HepG2 (cell line): Measurements from ENCODE around the gene SAE1. TPM values are rescaled to one million over a fixed set of nuclear protein-coding genes. Genes with fewer than 3 reads are reported as not detected.

Source experiments
- ATAC-seq: fragments of 200-7000 bp; cut with Tn5 transposase; 3 replicates; pipeline ENCODE4 v1.9.1; 2020; ENCODE audit warnings: mild to moderate bottlenecking, moderate library complexity
- BruUV-seq: library from RNA; stranded (reverse); fragments of 400-500 nt; replicated peaks from 2 replicates; lab custom pipeline; 2021; lab: Mats Ljungman, UMichigan
- CTCF ChIA-PET: fragments of 300-600 bp; formaldehyde crosslinking; extraction: SDS; loops from one replicate; lab custom pipeline; 2021; ENCODE audit warnings: low total read pairs, inconsistent platforms, low intra/inter-chr PET ratio; lab: Yijun Ruan, JAX
- POLR2A ChIA-PET: fragments of 350-600 bp; sonication (Branson Sonifier 250); formaldehyde crosslinking; loops from one replicate; lab custom pipeline; 2020; ENCODE audit warnings: antibody characterized with exemption, inconsistent platforms; lab: Yijun Ruan, JAX
- DNase-seq: peaks from one replicate; pipeline ENCODE4 v3.0.0-alpha.2; 2015; ENCODE audit warnings: low spot score
- FAIRE-seq: peaks from 3 replicates; lab custom pipeline; 2011; peaks lifted over from hg19 to GRCh38; lab: Jason Lieb, UNC
- H2AFZ ChIP-seq: one replicate; pipeline ENCODE4 v1.6.1; 2011; ENCODE audit warnings: low read length, inconsistent platforms
- H3K27ac ChIP-seq: fragments of 300-600 bp; 3 replicates; pipeline ENCODE4 v1.8.0; 2011; ENCODE audit warnings: mixed run types, mild to moderate bottlenecking, mixed read lengths, low read length, inconsistent platforms; ENCODE audit not compliant: insufficient read depth; ENCODE audit errors: extremely low read length
- H3K27me3 ChIP-seq, 2 experiments: fragments of 200-600 bp in 1 of 2; 2 replicates in 1 of 2; 3 replicates in 1 of 2; pipeline versions ENCODE4 v1.6.0 to v1.8.0; 2011; ENCODE audit warnings: low read length in 2 of 2, mild to moderate bottlenecking in 2 of 2, moderate library complexity in 2 of 2, inconsistent platforms in 1 of 2; ENCODE audit not compliant: insufficient read depth in 2 of 2, control insufficient read depth in 1 of 2
- H3K36me3 ChIP-seq, 2 experiments: fragments of 200-600 bp in 1 of 2; replicated peaks in 1 of 2; 2 replicates in 1 of 2; 3 replicates in 1 of 2; pipeline versions ENCODE4 v1.5.1 to v1.8.0; 2011; ENCODE audit warnings: low read length in 2 of 2, inconsistent platforms in 1 of 2; ENCODE audit not compliant: insufficient read depth in 2 of 2, control insufficient read depth in 1 of 2
- H3K4me1 ChIP-seq: 2 replicates; pipeline ENCODE4 v1.5.1; 2012; ENCODE audit warnings: low read length, inconsistent platforms; ENCODE audit not compliant: insufficient read depth
- H3K4me2 ChIP-seq: 2 replicates; pipeline ENCODE4 v1.6.0; 2011; ENCODE audit warnings: low read depth, low read length, inconsistent platforms
- H3K4me3 ChIP-seq, 3 experiments: fragments of 200-600 bp in 1 of 3; sonication (generic), shearing (Covaris generic) in 1 of 3; replicated peaks in 1 of 3; 2 replicates each; pipeline ENCODE4 v1.5.1; 2011 to 2016; ENCODE audit warnings: low read length in 3 of 3, inconsistent platforms in 2 of 3, low read depth in 2 of 3, mild to moderate bottlenecking in 2 of 3, control low read depth in 1 of 3, mixed read lengths in 1 of 3; ENCODE audit not compliant: insufficient read depth in 1 of 3
- H3K79me2 ChIP-seq: one replicate; pipeline ENCODE4 v1.6.1; 2011; ENCODE audit warnings: low read length, inconsistent platforms; ENCODE audit not compliant: insufficient read depth
- H3K9ac ChIP-seq: 2 replicates; pipeline ENCODE4 v1.6.0; 2011; ENCODE audit warnings: mild to moderate bottlenecking, low read depth, low read length, inconsistent platforms; ENCODE audit not compliant: insufficient read depth
- H3K9me3 ChIP-seq: 2 replicates; pipeline ENCODE4 v1.5.1; 2012; ENCODE audit warnings: mild to moderate bottlenecking, low read length
- H4K20me1 ChIP-seq: 2 replicates; pipeline ENCODE4 v1.6.0; 2011; ENCODE audit warnings: inconsistent platforms, mild to moderate bottlenecking, low read length, moderate library complexity; ENCODE audit not compliant: insufficient read depth
- ADNP ChIP-seq: sonication (generic); formaldehyde crosslinking; IDR thresholded peaks from 2 replicates; pipeline ENCODE4 v1.4.0; 2020; ENCODE audit warnings: missing genetic modification reagents
- FOXA1 ChIP-seq, 2 experiments: fragments of 450-650 bp in 1 of 2; sonication (generic) in 1 of 2; formaldehyde crosslinking in 1 of 2; IDR thresholded peaks; 2 replicates each; pipeline versions ENCODE4 v1.4.0 to v1.6.1; 2016 to 2020; ENCODE audit warnings: missing genetic modification reagents in 1 of 2
- FOXP1 ChIP-seq, 2 experiments: fragments of 450-650 bp in 1 of 2; IDR thresholded peaks; 2 replicates each; pipeline ENCODE4 v1.6.1; 2017 to 2018; ENCODE audit warnings: antibody characterized with exemption in 1 of 2
- HDAC2 ChIP-seq: sonication (generic); formaldehyde crosslinking; IDR thresholded peaks from 2 replicates; pipeline ENCODE4 v1.4.0; 2020; ENCODE audit warnings: missing genetic modification reagents
- MAFG ChIP-seq: sonication (generic); formaldehyde crosslinking; IDR thresholded peaks from 2 replicates; pipeline ENCODE4 v1.5.1; 2020; ENCODE audit warnings: mild to moderate bottlenecking, missing genetic modification reagents
- NAIF1 ChIP-seq: sonication (generic); formaldehyde crosslinking; IDR thresholded peaks from 2 replicates; pipeline ENCODE4 v1.5.0; 2020; ENCODE audit warnings: mild to moderate bottlenecking, missing genetic modification reagents, borderline replicate concordance
- SAP130 ChIP-seq: IDR thresholded peaks from 2 replicates; pipeline ENCODE4 v1.6.1; 2016; ENCODE audit warnings: low read depth
- TEAD3 ChIP-seq: optimal IDR thresholded peaks from 2 replicates; pipeline ENCODE3; 2016; ENCODE audit warnings: borderline replicate concordance
- TRIM24 ChIP-seq: sonication (generic); formaldehyde crosslinking; IDR thresholded peaks from 2 replicates; pipeline ENCODE4 v1.8.0; 2022; ENCODE audit warnings: mild to moderate bottlenecking, missing genetic modification reagents
- WGBS: methylation state at CpG from one replicate; pipeline ENCODE4 v1.1.6; 2017; ENCODE audit warnings: low lambda C conversion rate; 5-methylcytosine and 5-hydroxymethylcytosine counted together
- in situ Hi-C: cut with HindIII; loops from 2 replicates; pipeline ENCODE4 v1.10.0; 2017; ENCODE audit warnings: low pct_unique_long_range_greater_than_20kb; ENCODE audit not compliant: extremely low pct_ligation_motif_present
- intact Hi-C: fragments of 100-400 bp; cut with micrococcal nuclease; formaldehyde crosslinking; loops from one replicate; pipeline ENCODE4 v1.10.0; 2022; ENCODE audit not compliant: unreplicated experiment
- polyA plus RNA-seq, 8 experiments: library from polyadenylated mRNA; depleted of rRNA in 3 of 8; stranded (reverse) in 7 of 8; unstranded in 1 of 8; fragments of >200 nt; fragmentation: Illumina TruSeq in 4 of 8; extraction: Trizol in 4 of 8; gene quantifications; 2 replicates each; pipeline versions ENCODE4 v1.2.1 to v1.2.3, GENCODE V29; 2011 to 2016; ENCODE audit warnings: low read depth in 4 of 8, missing spikeins in 1 of 8, mixed read lengths in 1 of 8; ENCODE audit not compliant: insufficient read depth in 1 of 8
- total RNA-seq, 5 experiments: library from RNA; depleted of rRNA; stranded (reverse); fragments of >200 nt; fragmentation: Illumina TruSeq; extraction: Trizol; gene quantifications; 2 replicates each; pipeline ENCODE4 v1.2.3, GENCODE V29; 2016; ENCODE audit warnings: low read depth in 1 of 5
- TF ChIP-seq, protein P1 (sequence below): IDR thresholded peaks from 2 replicates; pipeline ENCODE4 v1.6.1; 2012; ENCODE audit warnings: inconsistent platforms
- TF ChIP-seq, protein P2 (sequence below): IDR thresholded peaks from 2 replicates; pipeline ENCODE4 v1.4.0; 2020; ENCODE audit warnings: mild to moderate bottlenecking, missing genetic modification reagents
- TF ChIP-seq, protein P3 (sequence below): sonication (generic); formaldehyde crosslinking; IDR thresholded peaks from 2 replicates; pipeline ENCODE4 v1.9.0; 2022; ENCODE audit warnings: low read depth, missing genetic modification reagents

SAE1 gene
- total and polyA plus RNA-seq, 2 of the 13 experiments (the other 11 are each of a cell fraction or from before 2014, with no cell fraction given): 87.6 to 197 TPM

- TF ChIP-seq, protein P1, sequence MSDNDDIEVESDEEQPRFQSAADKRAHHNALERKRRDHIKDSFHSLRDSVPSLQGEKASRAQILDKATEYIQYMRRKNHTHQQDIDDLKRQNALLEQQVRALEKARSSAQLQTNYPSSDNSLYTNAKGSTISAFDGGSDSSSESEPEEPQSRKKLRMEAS: no peak
- no peak for TF ChIP-seq FOXP1 (IDR thresholded peaks at IDR 0.05)
- TF ChIP-seq FOXP1 (CRISPR knock-in tag; IDR thresholded peaks at IDR 0.05): peak; percentile 50
- TF ChIP-seq, all 625 proteins: peak for 14
Measured at GRCh38 chr19:47120470-47121067, 10.1 kb upstream of the SAE1 start (continued).

GRCh38 chr19:47122359-47123335 is 8.0 kb upstream of the SAE1 start:
- Histone ChIP-seq H3K4me1 (peaks cover 41% of the 10 kb centered on the region), H3K4me2 (peak overlapping the region; percentile 28), H3K27me3 (no peaks in the 10 kb centered on the region), H2AFZ (no peak overlapping the region), H3K4me3 (no peak overlapping the region), H3K79me2 (no peaks in the 10 kb centered on the region), H3K9ac (no peak overlapping the region), H3K36me3 (no peaks in the 10 kb centered on the region), H4K20me1 (no peaks in the 10 kb centered on the region), H3K27ac (no peak overlapping the region), H3K9me3 (no peaks in the 10 kb centered on the region)
- intact Hi-C loops: no loop called here
- FAIRE-seq (peak; percentile 50), DNase-seq (peak; percentile 58), ATAC-seq (peak; percentile 84)
- ChIA-PET CTCF (interaction anchor here (1.9 kb wide), 1 partner anchor 43 kb away, joined by 11 read pairs; no protein-coding TSS in a partner anchor), POLR2A (interaction anchor here (2.8 to 5.1 kb wide), 2 partner anchors 9 to 42 kb away, joined by 19 to 27 read pairs; partner anchors contain the start of gene ZC3H4)
- WGBS: 40% methylated on average over 13 of the region's 14 CpGs
- no TSS peak for BruUV-seq
- in situ Hi-C loops: loop anchor here (10.0 kb wide), 1 partner anchor 98 kb away; no protein-coding TSS in a partner anchor
- TF ChIP-seq TEAD3 (CRISPR knock-in tag) (peak; percentile 97), NAIF1 (CRISPR knock-in tag) (no peak), HDAC2 (no peak), ADNP (CRISPR knock-in tag) (no peak), MAFG (CRISPR knock-in tag) (no peak), FOXA1 (IDR thresholded peaks at IDR 0.05) (no peak), FOXA1 (CRISPR knock-in tag; IDR thresholded peaks at IDR 0.05) (peak; percentile 35; the same call in 1 of the 2 replicates), SAP130 (CRISPR knock-in tag) (peak; percentile 38), TRIM24 (CRISPR knock-in tag) (no peak)
- TF ChIP-seq, protein P2, sequence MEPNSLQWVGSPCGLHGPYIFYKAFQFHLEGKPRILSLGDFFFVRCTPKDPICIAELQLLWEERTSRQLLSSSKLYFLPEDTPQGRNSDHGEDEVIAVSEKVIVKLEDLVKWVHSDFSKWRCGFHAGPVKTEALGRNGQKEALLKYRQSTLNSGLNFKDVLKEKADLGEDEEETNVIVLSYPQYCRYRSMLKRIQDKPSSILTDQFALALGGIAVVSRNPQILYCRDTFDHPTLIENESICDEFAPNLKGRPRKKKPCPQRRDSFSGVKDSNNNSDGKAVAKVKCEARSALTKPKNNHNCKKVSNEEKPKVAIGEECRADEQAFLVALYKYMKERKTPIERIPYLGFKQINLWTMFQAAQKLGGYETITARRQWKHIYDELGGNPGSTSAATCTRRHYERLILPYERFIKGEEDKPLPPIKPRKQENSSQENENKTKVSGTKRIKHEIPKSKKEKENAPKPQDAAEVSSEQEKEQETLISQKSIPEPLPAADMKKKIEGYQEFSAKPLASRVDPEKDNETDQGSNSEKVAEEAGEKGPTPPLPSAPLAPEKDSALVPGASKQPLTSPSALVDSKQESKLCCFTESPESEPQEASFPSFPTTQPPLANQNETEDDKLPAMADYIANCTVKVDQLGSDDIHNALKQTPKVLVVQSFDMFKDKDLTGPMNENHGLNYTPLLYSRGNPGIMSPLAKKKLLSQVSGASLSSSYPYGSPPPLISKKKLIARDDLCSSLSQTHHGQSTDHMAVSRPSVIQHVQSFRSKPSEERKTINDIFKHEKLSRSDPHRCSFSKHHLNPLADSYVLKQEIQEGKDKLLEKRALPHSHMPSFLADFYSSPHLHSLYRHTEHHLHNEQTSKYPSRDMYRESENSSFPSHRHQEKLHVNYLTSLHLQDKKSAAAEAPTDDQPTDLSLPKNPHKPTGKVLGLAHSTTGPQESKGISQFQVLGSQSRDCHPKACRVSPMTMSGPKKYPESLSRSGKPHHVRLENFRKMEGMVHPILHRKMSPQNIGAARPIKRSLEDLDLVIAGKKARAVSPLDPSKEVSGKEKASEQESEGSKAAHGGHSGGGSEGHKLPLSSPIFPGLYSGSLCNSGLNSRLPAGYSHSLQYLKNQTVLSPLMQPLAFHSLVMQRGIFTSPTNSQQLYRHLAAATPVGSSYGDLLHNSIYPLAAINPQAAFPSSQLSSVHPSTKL (CRISPR knock-in tag): peak; percentile 22; the same call in 1 of the 2 replicates
- TF ChIP-seq, protein P3, sequence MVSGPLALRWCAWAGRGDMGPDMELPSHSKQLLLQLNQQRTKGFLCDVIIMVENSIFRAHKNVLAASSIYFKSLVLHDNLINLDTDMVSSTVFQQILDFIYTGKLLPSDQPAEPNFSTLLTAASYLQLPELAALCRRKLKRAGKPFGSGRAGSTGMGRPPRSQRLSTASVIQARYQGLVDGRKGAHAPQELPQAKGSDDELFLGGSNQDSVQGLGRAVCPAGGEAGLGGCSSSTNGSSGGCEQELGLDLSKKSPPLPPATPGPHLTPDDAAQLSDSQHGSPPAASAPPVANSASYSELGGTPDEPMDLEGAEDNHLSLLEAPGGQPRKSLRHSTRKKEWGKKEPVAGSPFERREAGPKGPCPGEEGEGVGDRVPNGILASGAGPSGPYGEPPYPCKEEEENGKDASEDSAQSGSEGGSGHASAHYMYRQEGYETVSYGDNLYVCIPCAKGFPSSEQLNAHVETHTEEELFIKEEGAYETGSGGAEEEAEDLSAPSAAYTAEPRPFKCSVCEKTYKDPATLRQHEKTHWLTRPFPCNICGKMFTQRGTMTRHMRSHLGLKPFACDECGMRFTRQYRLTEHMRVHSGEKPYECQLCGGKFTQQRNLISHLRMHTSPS (CRISPR knock-in tag): no peak
